ENCODE data around the gene KRT27. TPM values are rescaled to one million over a fixed set of nuclear protein-coding genes. Genes with fewer than 3 reads are reported as not detected.

The KRT27 gene
- total and polyA plus RNA-seq, 2 experiments from 2014 or later, result not detected

- no peaks in the 10 kb centered on the region for H3K79me2 ChIP-seq (replicated peaks; ENCODE audit: insufficient read depth)
- H3K4me1 Mint-ChIP-seq, result 0 out of 3 replicates have a peak, but pooled peaks cover 2% of the 10 kb centered on the region
- H3F3A ChIP-seq (replicated peaks; ENCODE audit: low read depth), result peaks cover 6% of the 10 kb centered on the region; the same call in 1 of the 2 replicates
- H3K9me3 Mint-ChIP-seq, result no peaks in the 10 kb centered on the region
- H3K4me1 ChIP-seq (ENCODE audit: insufficient read depth), result peaks cover 10% of the 10 kb centered on the region; the same call in 1 of the 2 replicates
- H3K9me2 ChIP-seq (ENCODE audit: insufficient read depth), result peaks cover 2% of the 10 kb centered on the region; the same call in 1 of the 2 replicates
- no peak within 1 kb of the TSS for H3K27ac Mint-ChIP-seq
- peaks cover 3% of the 10 kb centered on the region; the same call in 2 of the 3 replicates for H3K36me3 Mint-ChIP-seq (ENCODE audit: low read depth)
- H3K27me3 Mint-ChIP-seq (ENCODE audit: insufficient read depth, low read depth, poor library complexity), result peaks cover 5% of the 10 kb centered on the region
- no peak within 1 kb of the TSS for H3K4me3 ChIP-seq
- H3K27me3 ChIP-seq (ENCODE audit: insufficient read depth), result peaks cover 19% of the 10 kb centered on the region; the same call in 1 of the 2 replicates
- ATAC-seq, result no peak
- TF ChIP-seq REST (IDR thresholded peaks at IDR 0.05; ENCODE audit: unreplicated experiment), result no peak
- no peak within 1 kb of the TSS for H3K27ac ChIP-seq (ENCODE audit: low read depth)
- H3K4me2 ChIP-seq, result no peak within 1 kb of the TSS
- peaks cover 3% of the 10 kb centered on the region; the same call in 1 of the 2 replicates for H3K36me3 ChIP-seq (ENCODE audit: insufficient read depth)
- no peak for DNase-seq (ENCODE audit: low spot score)
- H4K20me1 ChIP-seq (replicated peaks; ENCODE audit: insufficient read depth), result no peaks in the 10 kb centered on the region
- no peak within 1 kb of the TSS for H2AFZ ChIP-seq
- H3K4me3 Mint-ChIP-seq, result no peak within 1 kb of the TSS
Observed at GRCh38 chr17:40822132-40822812, 39.9 kb upstream of the KRT27 start, which contains the start of gene KRT10. TSS of gene KRT10 (minus strand) at chr17:40822614. CDS start at chr17:40822585, 29 bp downstream.

DNA sequence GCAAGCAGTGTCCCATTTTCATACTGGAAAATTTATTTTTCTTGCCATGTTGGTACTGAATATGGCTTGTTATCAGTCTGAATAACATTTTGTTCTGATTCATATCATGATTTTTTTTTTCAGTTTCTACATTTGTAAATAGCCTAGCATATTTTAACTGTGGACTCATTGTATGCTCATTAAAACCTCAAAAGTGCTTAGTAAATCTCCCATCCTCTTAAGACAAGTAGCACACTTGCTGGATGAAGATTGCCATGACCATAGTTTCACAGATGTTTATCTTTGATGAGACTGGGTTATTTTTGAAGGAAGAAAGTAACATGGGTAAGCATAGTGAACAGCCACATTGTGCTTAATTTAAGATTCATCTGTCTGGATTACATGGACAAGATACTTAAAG is 39.2 kb upstream of the KRT27 start:
- Histone ChIP-seq H4K20me1 (replicated peaks; ENCODE audit: insufficient read depth) (no peaks in the 10 kb centered on the region), H3K79me2 (replicated peaks; ENCODE audit: insufficient read depth) (no peaks in the 10 kb centered on the region), H2AFZ (no peak overlapping the region), H3K27me3 (ENCODE audit: insufficient read depth) (peaks cover 13% of the 10 kb centered on the region; the same call in 1 of the 2 replicates), H3K9me2 (ENCODE audit: insufficient read depth) (peaks cover 2% of the 10 kb centered on the region; the same call in 1 of the 2 replicates), H3K4me2 (no peak overlapping the region), H3K27ac (ENCODE audit: low read depth) (no peak overlapping the region), H3K4me1 (ENCODE audit: insufficient read depth) (peaks cover 10% of the 10 kb centered on the region; the same call in 1 of the 2 replicates), H3K4me3 (no peak overlapping the region), H3F3A (replicated peaks; ENCODE audit: low read depth) (peaks cover 6% of the 10 kb centered on the region; the same call in 1 of the 2 replicates), H3K36me3 (ENCODE audit: insufficient read depth) (peaks cover 5% of the 10 kb centered on the region; the same call in 1 of the 2 replicates)
- H3K27ac Mint-ChIP-seq, result no peak overlapping the region
- no peak overlapping the region for H3K4me3 Mint-ChIP-seq
- H3K27me3 Mint-ChIP-seq (ENCODE audit: insufficient read depth, low read depth, poor library complexity), result peaks cover 5% of the 10 kb centered on the region
- peaks cover 8% of the 10 kb centered on the region; the same call in 2 of the 3 replicates for H3K36me3 Mint-ChIP-seq (ENCODE audit: low read depth)
- no peak for ATAC-seq
- H3K4me1 Mint-ChIP-seq, result 0 out of 3 replicates have a peak, but pooled peaks cover 2% of the 10 kb centered on the region
- no peaks in the 10 kb centered on the region for H3K9me3 Mint-ChIP-seq
- DNase-seq (ENCODE audit: low spot score), result no peak
- TF ChIP-seq, protein P1, sequence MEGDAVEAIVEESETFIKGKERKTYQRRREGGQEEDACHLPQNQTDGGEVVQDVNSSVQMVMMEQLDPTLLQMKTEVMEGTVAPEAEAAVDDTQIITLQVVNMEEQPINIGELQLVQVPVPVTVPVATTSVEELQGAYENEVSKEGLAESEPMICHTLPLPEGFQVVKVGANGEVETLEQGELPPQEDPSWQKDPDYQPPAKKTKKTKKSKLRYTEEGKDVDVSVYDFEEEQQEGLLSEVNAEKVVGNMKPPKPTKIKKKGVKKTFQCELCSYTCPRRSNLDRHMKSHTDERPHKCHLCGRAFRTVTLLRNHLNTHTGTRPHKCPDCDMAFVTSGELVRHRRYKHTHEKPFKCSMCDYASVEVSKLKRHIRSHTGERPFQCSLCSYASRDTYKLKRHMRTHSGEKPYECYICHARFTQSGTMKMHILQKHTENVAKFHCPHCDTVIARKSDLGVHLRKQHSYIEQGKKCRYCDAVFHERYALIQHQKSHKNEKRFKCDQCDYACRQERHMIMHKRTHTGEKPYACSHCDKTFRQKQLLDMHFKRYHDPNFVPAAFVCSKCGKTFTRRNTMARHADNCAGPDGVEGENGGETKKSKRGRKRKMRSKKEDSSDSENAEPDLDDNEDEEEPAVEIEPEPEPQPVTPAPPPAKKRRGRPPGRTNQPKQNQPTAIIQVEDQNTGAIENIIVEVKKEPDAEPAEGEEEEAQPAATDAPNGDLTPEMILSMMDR (conservative IDR thresholded peaks at IDR 0.05; ENCODE audit: low read depth in 2 of 2), result no peak
- TF ChIP-seq, protein P2, sequence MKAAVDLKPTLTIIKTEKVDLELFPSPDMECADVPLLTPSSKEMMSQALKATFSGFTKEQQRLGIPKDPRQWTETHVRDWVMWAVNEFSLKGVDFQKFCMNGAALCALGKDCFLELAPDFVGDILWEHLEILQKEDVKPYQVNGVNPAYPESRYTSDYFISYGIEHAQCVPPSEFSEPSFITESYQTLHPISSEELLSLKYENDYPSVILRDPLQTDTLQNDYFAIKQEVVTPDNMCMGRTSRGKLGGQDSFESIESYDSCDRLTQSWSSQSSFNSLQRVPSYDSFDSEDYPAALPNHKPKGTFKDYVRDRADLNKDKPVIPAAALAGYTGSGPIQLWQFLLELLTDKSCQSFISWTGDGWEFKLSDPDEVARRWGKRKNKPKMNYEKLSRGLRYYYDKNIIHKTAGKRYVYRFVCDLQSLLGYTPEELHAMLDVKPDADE (IDR thresholded peaks at IDR 0.05), result no peak
- TF ChIP-seq CREB1 (CRISPR knock-in tag; IDR thresholded peaks at IDR 0.05; ENCODE audit: low read depth), result no peak
- no peak for TF ChIP-seq ZNF331 (CRISPR knock-in tag; IDR thresholded peaks at IDR 0.05; ENCODE audit: low read depth)
- no peak for TF ChIP-seq ZNF462 (CRISPR knock-in tag; IDR thresholded peaks at IDR 0.05)
- TF ChIP-seq POLR2AphosphoS5 (IDR thresholded peaks at IDR 0.05; ENCODE audit: low read depth), result no peak
